Osteocyte (in vitro differentiated cells): Measurements from ENCODE around the gene ENOX1. TPM values are rescaled to one million over a fixed set of nuclear protein-coding genes. Genes with fewer than 3 reads are reported as not detected.

Experiments
- DNase-seq: peaks from one replicate; pipeline ENCODE4 v3.0.0; 2021; ENCODE audit warnings: mixed read lengths; ENCODE audit not compliant: unreplicated experiment; ENCODE audit errors: extremely low spot score
- H3K27ac Mint-ChIP-seq: one replicate; pipeline ENCODE4 v1.8.0; 2021; ENCODE audit warnings: mild to moderate bottlenecking, mixed read lengths; ENCODE audit not compliant: unreplicated experiment
- H3K27me3 Mint-ChIP-seq: one replicate; pipeline ENCODE4 v1.8.0; 2021; ENCODE audit warnings: mixed read lengths; ENCODE audit not compliant: unreplicated experiment
- H3K36me3 Mint-ChIP-seq: one replicate; pipeline ENCODE4 v1.8.0; 2021; ENCODE audit warnings: mixed read lengths; ENCODE audit not compliant: unreplicated experiment
- H3K4me1 Mint-ChIP-seq: one replicate; pipeline ENCODE4 v1.8.0; 2021; ENCODE audit warnings: mixed read lengths; ENCODE audit not compliant: unreplicated experiment
- H3K4me3 Mint-ChIP-seq: one replicate; pipeline ENCODE4 v1.8.0; 2021; ENCODE audit warnings: mild to moderate bottlenecking, moderate library complexity, mixed read lengths; ENCODE audit not compliant: unreplicated experiment
- H3K9me3 Mint-ChIP-seq: one replicate; pipeline ENCODE4 v1.8.0; 2021; ENCODE audit warnings: mixed read lengths; ENCODE audit not compliant: unreplicated experiment
- total RNA-seq: library from RNA; stranded (reverse); gene quantifications from 2 replicates; pipeline ENCODE4 v1.2.1, GENCODE V29; 2021
- TF ChIP-seq, protein P1 (sequence below): fragments of 200-600 bp; sonication (generic); IDR thresholded peaks from 2 replicates; pipeline ENCODE4 v1.5.0; 2021; ENCODE audit warnings: antibody characterized with exemption, mild to moderate bottlenecking, moderate library complexity

The ENOX1 gene
- total RNA-seq, 1 donor from 2014 or later = 5.9 TPM

DNA sequence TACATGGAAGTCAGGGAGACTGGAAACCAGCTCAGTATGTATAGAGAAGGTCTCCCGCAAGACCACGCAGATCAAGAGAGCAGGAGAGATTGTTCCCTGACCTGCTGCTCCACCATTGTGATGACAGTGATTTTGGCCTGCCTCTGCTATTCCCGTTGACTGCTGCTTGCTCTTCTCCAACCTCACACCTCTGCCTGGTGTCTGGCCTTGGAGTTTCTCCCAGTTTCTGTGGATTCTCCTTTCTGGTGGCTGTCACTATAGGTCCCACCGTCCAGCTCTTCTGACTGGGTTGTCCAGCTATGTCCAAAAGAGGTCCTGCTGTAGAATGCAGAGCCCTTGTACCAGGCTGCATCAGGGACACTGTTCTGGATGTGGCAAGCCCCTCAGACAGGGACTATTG lies 591.7 kb downstream of the ENOX1 start:
- TF ChIP-seq, protein P1, sequence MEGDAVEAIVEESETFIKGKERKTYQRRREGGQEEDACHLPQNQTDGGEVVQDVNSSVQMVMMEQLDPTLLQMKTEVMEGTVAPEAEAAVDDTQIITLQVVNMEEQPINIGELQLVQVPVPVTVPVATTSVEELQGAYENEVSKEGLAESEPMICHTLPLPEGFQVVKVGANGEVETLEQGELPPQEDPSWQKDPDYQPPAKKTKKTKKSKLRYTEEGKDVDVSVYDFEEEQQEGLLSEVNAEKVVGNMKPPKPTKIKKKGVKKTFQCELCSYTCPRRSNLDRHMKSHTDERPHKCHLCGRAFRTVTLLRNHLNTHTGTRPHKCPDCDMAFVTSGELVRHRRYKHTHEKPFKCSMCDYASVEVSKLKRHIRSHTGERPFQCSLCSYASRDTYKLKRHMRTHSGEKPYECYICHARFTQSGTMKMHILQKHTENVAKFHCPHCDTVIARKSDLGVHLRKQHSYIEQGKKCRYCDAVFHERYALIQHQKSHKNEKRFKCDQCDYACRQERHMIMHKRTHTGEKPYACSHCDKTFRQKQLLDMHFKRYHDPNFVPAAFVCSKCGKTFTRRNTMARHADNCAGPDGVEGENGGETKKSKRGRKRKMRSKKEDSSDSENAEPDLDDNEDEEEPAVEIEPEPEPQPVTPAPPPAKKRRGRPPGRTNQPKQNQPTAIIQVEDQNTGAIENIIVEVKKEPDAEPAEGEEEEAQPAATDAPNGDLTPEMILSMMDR = no peak
- Mint-ChIP-seq H3K9me3 (no peaks in the 10 kb centered on the region), H3K27me3 (no peaks in the 10 kb centered on the region), H3K36me3 (no peaks in the 10 kb centered on the region), H3K4me1 (peaks cover 36% of the 10 kb centered on the region), H3K27ac (no peak overlapping the region), H3K4me3 (no peak overlapping the region)
- no peak for DNase-seq

DNA sequence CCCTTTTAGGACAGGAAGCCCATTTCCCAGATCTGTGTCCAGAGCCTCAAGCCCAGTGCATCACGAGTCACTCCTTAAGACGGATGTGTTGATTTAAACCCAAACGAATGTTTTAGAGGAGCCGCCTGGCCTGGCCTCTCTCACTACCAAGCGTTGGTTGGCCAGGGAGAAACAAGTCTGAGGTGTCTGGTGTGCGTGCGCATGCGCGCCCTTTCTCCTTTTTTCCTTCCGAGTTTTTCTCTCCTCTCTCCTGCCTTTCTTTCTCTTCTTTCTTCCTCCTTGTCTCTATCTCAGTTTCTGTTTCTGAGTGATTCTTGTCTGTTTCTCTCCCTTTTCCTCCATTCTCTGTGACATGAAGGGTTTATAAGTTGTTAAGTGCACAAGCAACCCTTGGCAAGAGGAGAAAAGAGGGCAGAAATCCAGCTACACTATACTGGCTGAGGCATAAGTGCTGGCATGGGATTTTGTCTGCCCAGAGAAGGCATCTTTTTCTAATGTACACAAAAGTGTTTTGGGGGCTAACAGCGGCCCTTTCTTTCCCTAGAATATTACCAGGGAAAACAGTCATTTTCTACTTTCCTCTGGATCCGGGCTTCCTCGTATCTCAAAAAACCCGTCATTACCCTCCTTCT lies 592.9 kb downstream of the ENOX1 start:
- Mint-ChIP-seq H3K36me3 (no peaks in the 10 kb centered on the region), H3K9me3 (no peaks in the 10 kb centered on the region), H3K4me1 (peaks cover 36% of the 10 kb centered on the region), H3K27ac (no peak overlapping the region), H3K27me3 (no peaks in the 10 kb centered on the region), H3K4me3 (no peak overlapping the region)
- TF ChIP-seq, protein P1 = no peak
- no peak for DNase-seq

DNA sequence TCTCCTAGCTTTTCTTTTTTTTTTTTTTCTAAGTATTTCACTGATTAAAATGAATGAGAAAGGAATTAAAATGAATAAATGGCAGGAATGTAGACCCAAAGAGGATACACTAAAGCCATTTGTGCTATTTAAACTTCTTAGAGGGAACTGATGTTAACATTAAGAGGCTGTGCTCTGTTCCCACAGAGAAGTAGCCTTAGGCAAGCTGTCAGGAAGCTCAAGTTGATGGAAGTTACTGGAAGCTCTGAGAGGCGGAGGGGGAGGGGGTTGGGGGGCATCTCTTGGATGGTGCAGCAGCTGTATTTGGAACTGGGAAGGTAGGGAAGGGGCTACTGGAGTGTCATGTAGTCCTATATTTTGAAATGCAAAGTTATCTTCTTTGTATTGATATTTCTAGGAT lies 595.2 kb downstream of the ENOX1 start:
- no peak for DNase-seq
- Mint-ChIP-seq H3K4me3 (no peak overlapping the region), H3K4me1 (peaks cover 31% of the 10 kb centered on the region)

DNA sequence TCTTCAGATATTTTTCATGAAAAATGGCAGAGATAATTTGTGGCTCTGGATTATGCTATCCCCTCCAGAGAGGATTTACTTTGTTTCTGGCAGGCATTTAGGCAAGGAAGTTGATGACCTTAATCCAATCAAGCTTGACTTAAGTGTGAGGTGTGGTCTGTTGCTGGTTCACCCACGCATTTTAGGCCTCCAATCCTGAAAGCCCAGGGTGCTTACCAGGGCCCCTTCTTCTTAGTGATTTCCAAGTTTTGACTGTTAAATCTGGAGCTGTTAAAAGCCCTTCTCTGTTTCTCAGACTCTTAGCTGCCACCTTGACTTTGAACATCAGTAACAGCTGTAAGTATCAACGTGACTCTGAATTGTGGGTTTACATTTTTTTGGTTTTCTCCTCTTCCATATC lies 601.5 kb downstream of the ENOX1 start:
- H3K9me3 Mint-ChIP-seq = no peaks in the 10 kb centered on the region
- TF ChIP-seq, protein P1 = no peak
- no peaks in the 10 kb centered on the region for H3K27me3 Mint-ChIP-seq
- DNase-seq = no peak
- H3K4me1 Mint-ChIP-seq = peaks cover 1% of the 10 kb centered on the region
- H3K36me3 Mint-ChIP-seq = no peaks in the 10 kb centered on the region
- H3K4me3 Mint-ChIP-seq = no peak overlapping the region
- no peak overlapping the region for H3K27ac Mint-ChIP-seq

More for the DNA sequence above, 595.2 kb downstream of the ENOX1 start:
- no peaks in the 10 kb centered on the region for H3K27me3 Mint-ChIP-seq
- no peaks in the 10 kb centered on the region for H3K36me3 Mint-ChIP-seq
- H3K9me3 Mint-ChIP-seq = no peaks in the 10 kb centered on the region
- TF ChIP-seq, protein P1 = no peak
- H3K27ac Mint-ChIP-seq = peak overlapping the region; percentile 46

DNA sequence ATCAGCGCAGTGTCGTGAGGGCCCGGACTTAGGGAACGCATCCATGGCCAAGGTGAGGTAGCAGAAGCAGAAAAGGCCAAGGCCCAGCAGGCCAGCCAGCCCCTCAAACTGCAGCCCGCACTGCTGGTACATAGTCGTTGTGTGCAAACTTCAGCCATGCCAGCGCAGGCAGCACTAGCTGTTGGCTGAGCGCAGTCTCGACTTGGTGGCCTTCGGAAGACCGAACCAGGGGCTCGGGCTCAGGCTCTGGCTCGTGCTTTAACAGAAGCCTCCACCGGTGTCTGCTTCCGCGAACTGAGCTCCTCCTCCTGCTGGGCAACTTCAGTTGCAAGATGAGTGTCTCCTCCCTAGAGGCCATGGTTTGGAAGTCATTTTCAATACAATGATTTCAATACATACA lies 605.9 kb downstream of the ENOX1 start:
- H3K27me3 Mint-ChIP-seq = no peaks in the 10 kb centered on the region
- no peak overlapping the region for H3K27ac Mint-ChIP-seq
- TF ChIP-seq, protein P1 = no peak
- DNase-seq = no peak
- H3K4me1 Mint-ChIP-seq = no peaks in the 10 kb centered on the region
- H3K9me3 Mint-ChIP-seq = no peaks in the 10 kb centered on the region
- no peaks in the 10 kb centered on the region for H3K36me3 Mint-ChIP-seq
- H3K4me3 Mint-ChIP-seq = no peak overlapping the region
